T-helper 2 cell (primary cell): ENCODE results near the gene TNIP2.
"Not testable (repeated sequence)": the region's sequence is repeated elsewhere in the genome, so short reads cannot be mapped to it uniquely, and the experiment has no call there.

Source experiments
- DNase-seq, 5 experiments: peaks; one replicate each; pipeline versions ENCODE4 v3.0.0 to v3.0.0-alpha.2; 2012 to 2022

TNIP2 gene

GRCh38 chr4:2793586-2794485 is 37.7 kb upstream of the TNIP2 start:
- peak in 1 of 5 experiments; percentile 52 for DNase-seq

- peak; percentile 42 to 66 (median 47) for DNase-seq
Observed at GRCh38 chr4:2792711-2793585, 36.8 kb upstream of the TNIP2 start, which contains the start of gene SH3BP2. TSS of gene SH3BP2 (plus strand) at chr4:2793085. CDS start at chr4:2820618, 27,533 bp downstream.

GRCh38 chr4:2792396-2792710 is 36.2 kb upstream of the TNIP2 start:
- DNase-seq = no peak

- no peak for DNase-seq
Observed at GRCh38 chr4:2791518-2792395, 35.6 kb upstream of the TNIP2 start.

GRCh38 chr4:2790583-2791517 is 34.7 kb upstream of the TNIP2 start:
- no peak for DNase-seq

GRCh38 chr4:2789793-2790582 is 33.9 kb upstream of the TNIP2 start:
- DNase-seq = no peak

GRCh38 chr4:2789351-2789750 is 33.2 kb upstream of the TNIP2 start:
- DNase-seq = no peak

- no peak for DNase-seq
Observed at GRCh38 chr4:2788532-2789103, 32.5 kb upstream of the TNIP2 start.

GRCh38 chr4:2788101-2788500 is 32.0 kb upstream of the TNIP2 start:
- DNase-seq = no peak

- peak in 2 of 5 experiments; percentile 53 for DNase-seq
Observed at GRCh38 chr4:2787230-2788100, 31.3 kb upstream of the TNIP2 start.

- DNase-seq = no peak
Observed at GRCh38 chr4:2786794-2787229, 30.7 kb upstream of the TNIP2 start.

- DNase-seq = peak in 3 of 5 experiments; percentile 53 to 59 (median 57)
Observed at GRCh38 chr4:2786152-2786671, 30.1 kb upstream of the TNIP2 start.

GRCh38 chr4:2785613-2786012 is 29.5 kb upstream of the TNIP2 start:
- peak in 1 of 5 experiments; percentile 69 for DNase-seq

- DNase-seq = no peak
Observed at GRCh38 chr4:2783790-2784189, 27.7 kb upstream of the TNIP2 start.

GRCh38 chr4:2781911-2782310 is 25.8 kb upstream of the TNIP2 start:
- no peak for DNase-seq

- DNase-seq = not testable (repeated sequence)
Observed at GRCh38 chr4:2780643-2781042, 24.5 kb upstream of the TNIP2 start.

- DNase-seq = no peak
Observed at GRCh38 chr4:2771264-2771663, 15.1 kb upstream of the TNIP2 start.

GRCh38 chr4:2768921-2769336 is 12.8 kb upstream of the TNIP2 start:
- DNase-seq = no peak

GRCh38 chr4:2768124-2768523 is 12.0 kb upstream of the TNIP2 start:
- no peak for DNase-seq
